Uterus (tissue), 2 donors: ENCODE results near the gene CCDC106.

Source experiments
- POLR2A ChIP-seq, 2 donors: fragments of 450-650 bp; IDR thresholded peaks; one replicate each; pipeline ENCODE4 v1.6.1; 2016; ENCODE audit warnings: antibody characterized with exemption in 2 of 2, mild to moderate bottlenecking in 1 of 2, moderate library complexity in 1 of 2
- TF ChIP-seq, protein P1 (sequence below), 4 experiments: fragments of 200-600 bp in 2 of 4; fragments of 450-650 bp in 2 of 4; sonication (generic) in 2 of 4; IDR thresholded peaks; one replicate each; pipeline ENCODE4 v1.5.1; 2016 to 2019; ENCODE audit warnings: antibody characterized with exemption in 4 of 4, mild to moderate bottlenecking in 2 of 4, moderate library complexity in 1 of 4

- TF ChIP-seq, protein P1, sequence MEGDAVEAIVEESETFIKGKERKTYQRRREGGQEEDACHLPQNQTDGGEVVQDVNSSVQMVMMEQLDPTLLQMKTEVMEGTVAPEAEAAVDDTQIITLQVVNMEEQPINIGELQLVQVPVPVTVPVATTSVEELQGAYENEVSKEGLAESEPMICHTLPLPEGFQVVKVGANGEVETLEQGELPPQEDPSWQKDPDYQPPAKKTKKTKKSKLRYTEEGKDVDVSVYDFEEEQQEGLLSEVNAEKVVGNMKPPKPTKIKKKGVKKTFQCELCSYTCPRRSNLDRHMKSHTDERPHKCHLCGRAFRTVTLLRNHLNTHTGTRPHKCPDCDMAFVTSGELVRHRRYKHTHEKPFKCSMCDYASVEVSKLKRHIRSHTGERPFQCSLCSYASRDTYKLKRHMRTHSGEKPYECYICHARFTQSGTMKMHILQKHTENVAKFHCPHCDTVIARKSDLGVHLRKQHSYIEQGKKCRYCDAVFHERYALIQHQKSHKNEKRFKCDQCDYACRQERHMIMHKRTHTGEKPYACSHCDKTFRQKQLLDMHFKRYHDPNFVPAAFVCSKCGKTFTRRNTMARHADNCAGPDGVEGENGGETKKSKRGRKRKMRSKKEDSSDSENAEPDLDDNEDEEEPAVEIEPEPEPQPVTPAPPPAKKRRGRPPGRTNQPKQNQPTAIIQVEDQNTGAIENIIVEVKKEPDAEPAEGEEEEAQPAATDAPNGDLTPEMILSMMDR (IDR thresholded peaks at IDR 0.05), result no peak
- no peak for TF ChIP-seq POLR2A (IDR thresholded peaks at IDR 0.05)
Measured at GRCh38 chr19:55667511-55667910, 19.5 kb downstream of the CCDC106 start.
